H1 (cell line): ENCODE results near the gene CA10.

Experiments
- CTCF ChIP-seq, 3 experiments: IDR thresholded peaks; 1 replicate in 2 of 3; 2 replicates in 1 of 3; pipeline versions ENCODE4 v1.5.1 to v1.6.1; 2011; ENCODE audit warnings: low read length in 3 of 3, mild to moderate bottlenecking in 3 of 3, inconsistent platforms in 2 of 3, low read depth in 1 of 3, moderate library complexity in 1 of 3; ENCODE audit not compliant: insufficient read depth in 1 of 3; ENCODE audit errors: control extremely low read depth in 1 of 3
- GABPA ChIP-seq: IDR thresholded peaks from 2 replicates; pipeline ENCODE4 v1.6.1; 2011; ENCODE audit warnings: mild to moderate bottlenecking, low read length, moderate library complexity, borderline replicate concordance; ENCODE audit not compliant: insufficient read depth
- JUN ChIP-seq: IDR thresholded peaks from 2 replicates; pipeline ENCODE4 v1.6.1; 2011; ENCODE audit warnings: low read depth, mild to moderate bottlenecking, improper control_type of control experiment, low read length

- TF ChIP-seq JUN (no peak), GABPA (no peak), CTCF (IDR thresholded peaks at IDR 0.05; ENCODE audit: control extremely low read depth in 1 of 3, insufficient read depth in 1 of 3, low read depth in 1 of 3, low read length in 3 of 3) (no peak)
These were observed 559.7 kb downstream of the CA10 start for GRCh38 chr17:51598824-51599223.
